SH-SY5Y (cell line): ENCODE data around the gene ZNF530.

Experiments
- GATA2 ChIP-seq: IDR thresholded peaks from 2 replicates; pipeline ENCODE4 v1.6.1; 2011; ENCODE audit warnings: mild to moderate bottlenecking, low read depth, low read length
- GATA3 ChIP-seq: IDR thresholded peaks from 2 replicates; pipeline ENCODE4 v1.6.1; 2011; ENCODE audit warnings: low read depth, mild to moderate bottlenecking, low read length, moderate library complexity

GRCh38 chr19:57599761-57600383, at the start of gene ZNF530:
- no peak for TF ChIP-seq GATA2
- TF ChIP-seq GATA3, result no peak
